Neural progenitor cell (in vitro differentiated cells): ENCODE data around the gene HTR3C. TPM values are rescaled to one million over a fixed set of nuclear protein-coding genes. Genes with fewer than 3 reads are reported as not detected.

Experiments
- DNase-seq: peaks from one replicate; pipeline ENCODE4 v3.0.0-alpha.2; 2016; ENCODE audit warnings: low spot score
- H2AFZ ChIP-seq: fragments of 200-600 bp; sonication (generic); replicated peaks from 2 replicates; pipeline ENCODE4 v1.6.1; 2016; ENCODE audit warnings: antibody characterized with exemption
- H3F3A ChIP-seq: fragments of 200-600 bp; sonication (generic); 2 replicates; pipeline ENCODE4 v1.6.1; 2016; ENCODE audit warnings: antibody characterized with exemption, low read depth
- H3K27ac ChIP-seq: fragments of 200-600 bp; sonication (generic); 2 replicates; pipeline ENCODE4 v1.5.1; 2016; ENCODE audit warnings: mild to moderate bottlenecking
- H3K27me3 ChIP-seq: fragments of 200-600 bp; sonication (generic); 2 replicates; pipeline ENCODE4 v1.6.1; 2016; ENCODE audit warnings: mild to moderate bottlenecking, moderate library complexity
- H3K36me3 ChIP-seq: fragments of 200-600 bp; sonication (generic); 2 replicates; pipeline ENCODE4 v1.5.1; 2016
- H3K4me1 ChIP-seq: fragments of 200-600 bp; sonication (generic); 2 replicates; pipeline ENCODE4 v1.6.1; 2016; ENCODE audit warnings: mixed run types
- H3K4me2 ChIP-seq: fragments of 200-600 bp; sonication (generic); 2 replicates; pipeline ENCODE4 v1.6.1; 2016
- H3K4me3 ChIP-seq: fragments of 200-600 bp; sonication (generic); 2 replicates; pipeline ENCODE4 v1.5.1; 2016
- H3K79me2 ChIP-seq: fragments of 200-600 bp; sonication (generic); 2 replicates; pipeline ENCODE4 v1.6.1; 2016; ENCODE audit warnings: low read depth
- H3K9ac ChIP-seq: fragments of 200-600 bp; sonication (generic); 2 replicates; pipeline ENCODE4 v1.6.1; 2016
- H3K9me3 ChIP-seq: fragments of 200-600 bp; sonication (generic); 2 replicates; pipeline ENCODE4 v1.5.1; 2016; ENCODE audit warnings: low read depth
- H4K20me1 ChIP-seq: fragments of 200-600 bp; sonication (generic); 2 replicates; pipeline ENCODE4 v1.6.1; 2016; ENCODE audit warnings: low read depth
- H3K27ac Mint-ChIP-seq: 3 replicates; pipeline ENCODE4 v1.8.0; 2021; ENCODE audit warnings: mixed read lengths
- H3K27me3 Mint-ChIP-seq: 2 replicates; pipeline ENCODE4 v1.8.0; 2022; ENCODE audit warnings: low read depth, mild to moderate bottlenecking, inconsistent platforms, moderate library complexity, mixed read lengths; ENCODE audit not compliant: insufficient read depth
- H3K36me3 Mint-ChIP-seq: 3 replicates; pipeline ENCODE4 v1.8.0; 2021; ENCODE audit warnings: mixed read lengths
- H3K4me1 Mint-ChIP-seq: 3 replicates; pipeline ENCODE4 v1.8.0; 2021; ENCODE audit warnings: mixed read lengths
- H3K4me3 Mint-ChIP-seq: 3 replicates; pipeline ENCODE4 v1.8.0; 2021; ENCODE audit warnings: mild to moderate bottlenecking, moderate library complexity, mixed read lengths
- H3K9me3 Mint-ChIP-seq: 3 replicates; pipeline ENCODE4 v1.8.0; 2020; ENCODE audit warnings: mixed read lengths
- EZH2 ChIP-seq: fragments of 200-600 bp; sonication (generic); IDR thresholded peaks from 2 replicates; pipeline ENCODE4 v1.6.1; 2017; ENCODE audit warnings: antibody characterized with exemption, mild to moderate bottlenecking, moderate library complexity
- EZH2phosphoT487 ChIP-seq: fragments of 200-600 bp; sonication (generic); IDR thresholded peaks from 2 replicates; pipeline ENCODE4 v1.6.1; 2017; ENCODE audit warnings: antibody characterized with exemption
- total RNA-seq: library from RNA; depleted of rRNA; stranded (reverse); fragments of >200 nt; gene quantifications from 2 replicates; pipeline ENCODE4 v1.2.3, GENCODE V29; 2015; ENCODE audit warnings: low replicate concordance
- TF ChIP-seq, protein P1 (sequence below): fragments of 200-600 bp; sonication (generic); IDR thresholded peaks from 2 replicates; pipeline ENCODE4 v1.5.1; 2017; ENCODE audit warnings: antibody characterized with exemption, mild to moderate bottlenecking

HTR3C gene
- total RNA-seq, 1 donor from 2014 or later, result not detected

GRCh38 chr3:184040010-184040409, 12.8 kb upstream of the HTR3C start:
- Mint-ChIP-seq H3K36me3 (no peaks in the 10 kb centered on the region), H3K4me3 (no peak overlapping the region), H3K4me1 (peaks cover 7% of the 10 kb centered on the region), H3K9me3 (no peaks in the 10 kb centered on the region), H3K27ac (no peak overlapping the region), H3K27me3 (peaks cover 2% of the 10 kb centered on the region)
- Histone ChIP-seq H3K9ac (no peak overlapping the region), H3K79me2 (no peaks in the 10 kb centered on the region), H3K4me2 (no peak overlapping the region), H3K4me1 (no peaks in the 10 kb centered on the region), H3K36me3 (no peaks in the 10 kb centered on the region), H3K27me3 (no peaks in the 10 kb centered on the region), H3K9me3 (no peaks in the 10 kb centered on the region), H3F3A (no peaks in the 10 kb centered on the region), H3K27ac (no peak overlapping the region), H3K4me3 (no peak overlapping the region), H4K20me1 (no peaks in the 10 kb centered on the region), H2AFZ (no peak overlapping the region)
- DNase-seq, result peak; percentile 39
- no peak for TF ChIP-seq EZH2phosphoT487
- TF ChIP-seq, protein P1, sequence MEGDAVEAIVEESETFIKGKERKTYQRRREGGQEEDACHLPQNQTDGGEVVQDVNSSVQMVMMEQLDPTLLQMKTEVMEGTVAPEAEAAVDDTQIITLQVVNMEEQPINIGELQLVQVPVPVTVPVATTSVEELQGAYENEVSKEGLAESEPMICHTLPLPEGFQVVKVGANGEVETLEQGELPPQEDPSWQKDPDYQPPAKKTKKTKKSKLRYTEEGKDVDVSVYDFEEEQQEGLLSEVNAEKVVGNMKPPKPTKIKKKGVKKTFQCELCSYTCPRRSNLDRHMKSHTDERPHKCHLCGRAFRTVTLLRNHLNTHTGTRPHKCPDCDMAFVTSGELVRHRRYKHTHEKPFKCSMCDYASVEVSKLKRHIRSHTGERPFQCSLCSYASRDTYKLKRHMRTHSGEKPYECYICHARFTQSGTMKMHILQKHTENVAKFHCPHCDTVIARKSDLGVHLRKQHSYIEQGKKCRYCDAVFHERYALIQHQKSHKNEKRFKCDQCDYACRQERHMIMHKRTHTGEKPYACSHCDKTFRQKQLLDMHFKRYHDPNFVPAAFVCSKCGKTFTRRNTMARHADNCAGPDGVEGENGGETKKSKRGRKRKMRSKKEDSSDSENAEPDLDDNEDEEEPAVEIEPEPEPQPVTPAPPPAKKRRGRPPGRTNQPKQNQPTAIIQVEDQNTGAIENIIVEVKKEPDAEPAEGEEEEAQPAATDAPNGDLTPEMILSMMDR, result peak; percentile 50
- no peak for TF ChIP-seq EZH2

DNA sequence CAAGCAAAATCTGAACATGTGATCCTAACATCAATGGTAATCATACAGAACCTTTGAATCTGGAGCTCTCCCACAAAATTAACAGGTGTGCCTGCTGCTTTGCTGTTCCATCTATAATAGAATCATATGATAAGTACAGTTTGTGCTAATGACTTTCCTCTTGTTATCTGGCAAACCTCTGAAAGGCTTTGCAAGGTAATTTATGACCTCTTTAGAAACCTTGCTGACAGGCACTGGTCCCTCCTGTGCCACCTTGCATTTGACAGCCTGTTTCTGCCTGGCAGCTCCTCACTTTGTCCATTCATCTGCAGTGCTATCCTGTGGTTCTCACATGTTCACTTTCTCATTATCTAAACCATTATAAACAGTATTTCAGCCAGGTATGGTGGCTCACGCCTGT, 10.2 kb upstream of the HTR3C start:
- Histone ChIP-seq H3K27ac (no peak overlapping the region), H3K79me2 (no peaks in the 10 kb centered on the region), H3F3A (no peaks in the 10 kb centered on the region), H3K4me2 (no peak overlapping the region), H3K27me3 (no peaks in the 10 kb centered on the region), H3K4me1 (no peaks in the 10 kb centered on the region), H3K4me3 (no peak overlapping the region), H3K9ac (no peak overlapping the region), H4K20me1 (no peaks in the 10 kb centered on the region), H3K36me3 (no peaks in the 10 kb centered on the region), H2AFZ (no peak overlapping the region), H3K9me3 (no peaks in the 10 kb centered on the region)
- Mint-ChIP-seq H3K27me3 (peaks cover 5% of the 10 kb centered on the region), H3K9me3 (no peaks in the 10 kb centered on the region), H3K27ac (no peak overlapping the region), H3K36me3 (no peaks in the 10 kb centered on the region), H3K4me3 (no peak overlapping the region), H3K4me1 (peaks cover 7% of the 10 kb centered on the region)
- no peak for DNase-seq
- TF ChIP-seq EZH2 (no peak), EZH2phosphoT487 (no peak)
- TF ChIP-seq, protein P1, result no peak

GRCh38 chr3:184045995-184046394, 6.9 kb upstream of the HTR3C start:
- H3K79me2 ChIP-seq, result no peaks in the 10 kb centered on the region
- Mint-ChIP-seq H3K27ac (no peak overlapping the region), H3K36me3 (no peaks in the 10 kb centered on the region), H3K4me1 (no peaks in the 10 kb centered on the region), H3K9me3 (no peaks in the 10 kb centered on the region), H3K27me3 (peaks cover 6% of the 10 kb centered on the region), H3K4me3 (no peak overlapping the region)
- no peak overlapping the region for H3K4me2 ChIP-seq
- no peaks in the 10 kb centered on the region for H4K20me1 ChIP-seq
- no peak overlapping the region for H2AFZ ChIP-seq
- DNase-seq, result no peak
- no peak overlapping the region for H3K27ac ChIP-seq
- H3K4me3 ChIP-seq, result no peak overlapping the region
- no peaks in the 10 kb centered on the region for H3K27me3 ChIP-seq
- no peaks in the 10 kb centered on the region for H3F3A ChIP-seq
- H3K4me1 ChIP-seq, result no peaks in the 10 kb centered on the region
- no peaks in the 10 kb centered on the region for H3K36me3 ChIP-seq
- no peak for TF ChIP-seq EZH2phosphoT487
- TF ChIP-seq EZH2, result no peak
- TF ChIP-seq, protein P1, result no peak
- H3K9me3 ChIP-seq, result no peaks in the 10 kb centered on the region
- no peak overlapping the region for H3K9ac ChIP-seq
